Stimulated activated CD4-positive, alpha-beta T cell treated with anti-CD3 and anti-CD28 coated beads, Interleukin-1b, Interleukin-23, amount 100 ng/mL, for 1 hour (primary cell): ENCODE data around the gene CRACDL.

ENCODE experiments used
- DNase-seq, 2 donors: peaks; one replicate each; pipeline ENCODE4 v3.0.0-alpha.2; 2020; ENCODE audit warnings: low read depth in 2 of 2

CRACDL gene

DNA sequence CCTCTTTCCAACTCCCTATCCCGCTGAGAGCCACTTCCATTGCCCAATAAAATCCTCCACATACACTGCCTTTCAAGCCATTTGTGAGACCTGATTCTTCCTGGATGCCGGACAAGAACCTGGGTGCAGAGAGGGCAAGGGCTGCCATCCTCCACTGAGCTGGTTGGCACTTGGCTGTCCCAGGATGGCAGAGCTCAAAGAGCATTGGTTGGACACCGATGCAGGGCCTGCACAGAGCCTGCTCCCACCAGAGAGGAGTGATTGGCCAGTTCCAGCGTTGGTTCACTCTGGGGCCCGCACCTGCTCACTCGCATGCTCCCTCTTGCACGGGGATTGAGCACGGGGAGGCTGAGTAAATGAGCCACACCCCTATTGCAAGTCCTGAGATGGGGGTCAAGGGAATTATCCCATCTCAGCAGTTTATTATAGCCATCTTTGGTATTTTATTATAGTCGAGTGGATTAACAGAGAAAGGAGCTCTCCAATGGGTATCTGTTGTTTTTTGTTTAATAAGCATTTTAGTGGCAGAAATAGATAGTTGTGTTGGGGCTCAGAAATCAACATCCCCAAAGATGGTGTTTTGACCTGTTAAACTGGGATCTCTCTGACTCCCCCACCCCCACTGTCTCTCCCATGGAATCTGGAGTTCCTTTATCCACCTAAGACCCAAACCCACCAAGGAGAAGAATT lies 185.3 kb downstream of the CRACDL start:
- no peak for DNase-seq

DNA sequence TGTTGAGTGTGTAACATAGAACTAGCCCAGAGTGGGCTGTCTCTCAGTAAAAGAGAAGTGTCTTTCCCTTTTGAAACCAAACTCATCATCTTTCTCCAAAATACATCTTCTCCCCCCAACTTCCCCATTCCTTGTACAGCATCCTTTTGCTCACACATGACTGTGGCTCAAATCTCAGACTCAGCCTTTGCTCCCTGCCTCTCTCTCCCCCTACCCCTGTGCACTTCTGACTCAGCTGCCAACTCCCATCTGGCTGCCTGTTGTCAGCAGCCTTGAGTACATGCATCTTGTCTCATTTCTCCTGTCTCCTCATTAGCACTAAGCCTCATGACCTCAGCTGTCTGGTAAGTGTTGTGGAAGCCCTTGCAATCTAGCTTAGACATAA lies 187.0 kb downstream of the CRACDL start:
- DNase-seq: no peak

DNA sequence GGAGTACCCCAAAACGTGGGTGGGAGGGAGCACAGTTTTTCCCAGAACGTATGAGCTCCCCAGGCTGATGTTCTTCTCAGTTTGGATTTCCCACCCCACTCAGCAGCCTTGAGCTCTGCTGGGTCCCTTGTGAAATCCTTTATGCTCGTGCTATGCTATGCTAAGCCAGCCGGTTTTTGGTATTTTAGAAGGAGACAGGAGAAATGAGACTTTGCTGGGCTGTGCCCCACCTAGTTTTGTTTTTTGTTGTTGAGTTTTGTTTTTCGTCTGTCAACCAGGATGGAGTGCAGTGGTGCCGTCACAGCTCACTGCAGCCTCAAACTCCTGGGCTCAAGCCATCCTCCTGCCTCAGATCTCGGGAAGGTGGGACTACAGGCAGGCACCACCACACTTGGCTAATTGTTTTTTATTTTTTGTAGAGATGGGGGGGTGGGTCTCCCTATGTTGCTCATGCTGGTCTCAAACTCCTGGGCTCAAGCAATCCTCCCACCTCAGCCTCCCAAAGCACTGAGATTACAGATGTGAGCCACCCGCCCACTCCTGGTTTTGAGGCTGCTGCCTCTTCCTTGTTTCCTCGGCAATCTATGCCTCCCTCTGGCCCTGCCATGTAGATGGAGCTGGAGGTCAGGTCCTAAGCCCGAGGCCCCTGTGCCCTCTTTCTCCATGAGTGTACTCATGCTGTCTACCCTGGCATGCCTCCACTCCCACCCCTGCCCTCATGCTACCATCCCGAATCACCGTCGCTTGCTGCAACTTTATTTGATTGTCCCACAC lies 187.5 kb downstream of the CRACDL start:
- DNase-seq: no peak

DNA sequence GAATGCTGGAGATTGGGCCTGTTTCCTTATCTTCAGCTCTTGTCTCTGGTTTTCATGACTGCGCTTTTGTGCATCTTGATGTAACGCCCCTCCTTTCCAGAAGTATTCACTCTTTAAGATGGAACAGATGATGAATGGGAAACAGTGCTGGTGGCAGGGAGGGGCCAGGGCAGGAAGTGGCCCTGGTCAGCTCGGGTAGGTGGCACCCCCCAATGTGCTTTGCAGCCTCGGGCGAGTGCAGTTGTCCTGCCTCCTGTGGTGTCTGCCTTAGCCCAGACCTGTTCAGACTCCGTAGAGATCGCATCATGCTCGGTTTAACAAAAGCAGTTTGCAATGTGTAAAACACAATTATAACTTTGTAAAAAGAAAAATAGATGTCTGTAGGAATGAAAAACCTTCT lies 188.1 kb downstream of the CRACDL start:
- DNase-seq: no peak

DNA sequence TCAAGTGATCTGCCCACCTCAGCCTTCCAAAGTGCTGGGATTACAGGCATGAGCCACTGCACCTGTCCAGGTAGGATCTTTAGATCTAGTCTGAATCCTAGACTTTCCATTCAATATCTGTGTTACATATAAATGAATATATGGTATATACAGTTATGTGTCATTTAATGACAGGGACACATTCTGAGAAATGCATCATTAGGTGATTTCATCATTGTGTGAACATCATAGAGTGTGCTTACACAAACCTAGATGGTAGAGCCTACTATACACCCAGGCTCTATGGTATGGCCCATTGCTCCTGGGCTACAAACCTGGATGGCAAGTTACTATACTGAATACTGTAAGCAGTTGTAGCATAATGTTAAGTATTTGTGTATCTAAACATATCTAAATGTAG lies 189.6 kb downstream of the CRACDL start:
- no peak for DNase-seq

DNA sequence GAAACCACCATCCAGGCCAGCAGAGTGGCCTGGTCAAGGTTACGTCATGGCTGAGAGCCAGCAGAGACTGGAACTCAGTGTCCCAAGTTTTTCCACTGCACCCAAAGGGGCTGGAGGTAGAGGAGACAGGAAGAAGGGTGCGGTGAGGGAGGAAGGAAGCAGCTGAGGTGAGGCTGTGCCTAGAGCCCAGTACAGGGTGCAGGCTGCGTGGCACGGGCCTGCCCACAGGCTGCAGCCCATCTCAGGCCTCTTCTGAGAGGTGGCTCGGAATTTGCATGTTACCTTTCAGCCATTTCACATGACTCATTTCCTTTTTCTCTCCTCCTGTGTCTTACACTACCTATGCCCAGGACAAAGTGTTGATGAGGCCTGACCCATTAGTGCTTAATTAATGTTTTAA lies 191.4 kb downstream of the CRACDL start:
- DNase-seq: no peak
